ENCODE measurements around the gene MYO1D. TPM values are rescaled to one million over a fixed set of nuclear protein-coding genes. Genes with fewer than 3 reads are reported as not detected.

Gene MYO1D
- total RNA-seq, 2 donors from 2014 or later = 42.9 to 43.7 TPM

GRCh38 chr17:32493976-32494513 lies 382.9 kb downstream of the MYO1D start:
- H3K4me3 Mint-ChIP-seq = no peak overlapping the region
- no peak for TF ChIP-seq CTCF (conservative IDR thresholded peaks at IDR 0.05)
- Histone ChIP-seq H3K36me3 (ENCODE audit: control insufficient read depth, insufficient read depth, low read length) (peaks cover 11% of the 10 kb centered on the region), H3K27ac (ENCODE audit: low read depth, low read length) (no peak overlapping the region), H3K4me3 (ENCODE audit: low read length) (no peak overlapping the region), H3K9me3 (ENCODE audit: control insufficient read depth, low read length) (no peaks in the 10 kb centered on the region), H3K27me3 (ENCODE audit: control insufficient read depth, insufficient read depth, low read length, poor library complexity, severe bottlenecking) (no peaks in the 10 kb centered on the region), H3K4me1 (ENCODE audit: control insufficient read depth, insufficient read depth, low read length) (peaks cover 3% of the 10 kb centered on the region), H3K9ac (ENCODE audit: extremely low read depth, low read length, poor library complexity, severe bottlenecking) (no peak overlapping the region)
- 89 to 94% methylated on average over 3 to 11 of the region's 11 CpGs for WGBS, 2 experiments (ENCODE audit: insufficient coverage in 1 of 2, insufficient read length in 1 of 2)
- peaks cover 30% of the 10 kb centered on the region for H3K4me1 Mint-ChIP-seq
- DNase-seq = no peak
- no peaks in the 10 kb centered on the region for H3K27me3 Mint-ChIP-seq (ENCODE audit: insufficient read depth)
- H3K27ac Mint-ChIP-seq = no peak overlapping the region
- peaks cover 9% of the 10 kb centered on the region for H3K36me3 Mint-ChIP-seq (ENCODE audit: low read depth)
- H3K9me3 Mint-ChIP-seq = no peaks in the 10 kb centered on the region

- no peak overlapping the region for H3K9ac ChIP-seq (ENCODE audit: extremely low read depth, low read length, poor library complexity, severe bottlenecking)
- H3K4me1 ChIP-seq (ENCODE audit: control insufficient read depth, insufficient read depth, low read length) = peaks cover 7% of the 10 kb centered on the region
- H3K27ac ChIP-seq (ENCODE audit: low read depth, low read length) = no peak overlapping the region
- H3K27me3 Mint-ChIP-seq (ENCODE audit: insufficient read depth) = no peaks in the 10 kb centered on the region
- no peak overlapping the region for H3K4me3 ChIP-seq (ENCODE audit: low read length)
- no peaks in the 10 kb centered on the region for H3K27me3 ChIP-seq (ENCODE audit: control insufficient read depth, insufficient read depth, low read length, poor library complexity, severe bottlenecking)
- 91 to 100% methylated on average over 8 to 15 of the region's 15 CpGs for WGBS, 2 experiments (ENCODE audit: insufficient coverage in 1 of 2, insufficient read length in 1 of 2)
- no peak overlapping the region for H3K27ac Mint-ChIP-seq
- no peaks in the 10 kb centered on the region for H3K9me3 Mint-ChIP-seq
- TF ChIP-seq CTCF (conservative IDR thresholded peaks at IDR 0.05) = no peak
- H3K36me3 Mint-ChIP-seq (ENCODE audit: low read depth) = peaks cover 13% of the 10 kb centered on the region
- H3K4me1 Mint-ChIP-seq = peaks cover 35% of the 10 kb centered on the region
- H3K9me3 ChIP-seq (ENCODE audit: control insufficient read depth, low read length) = no peaks in the 10 kb centered on the region
- no peak overlapping the region for H3K4me3 Mint-ChIP-seq
- DNase-seq = no peak
- peaks cover 16% of the 10 kb centered on the region for H3K36me3 ChIP-seq (ENCODE audit: control insufficient read depth, insufficient read depth, low read length)
Measured at GRCh38 chr17:32493571-32493970, 383.4 kb downstream of the MYO1D start.

- Mint-ChIP-seq H3K4me3 (no peak overlapping the region), H3K36me3 (ENCODE audit: low read depth) (peaks cover 17% of the 10 kb centered on the region), H3K27ac (no peak overlapping the region), H3K9me3 (no peaks in the 10 kb centered on the region), H3K27me3 (ENCODE audit: insufficient read depth) (no peaks in the 10 kb centered on the region), H3K4me1 (peaks cover 34% of the 10 kb centered on the region)
- no peak overlapping the region for H3K9ac ChIP-seq (ENCODE audit: extremely low read depth, low read length, poor library complexity, severe bottlenecking)
- peaks cover 18% of the 10 kb centered on the region for H3K36me3 ChIP-seq (ENCODE audit: control insufficient read depth, insufficient read depth, low read length)
- H3K4me1 ChIP-seq (ENCODE audit: control insufficient read depth, insufficient read depth, low read length) = peaks cover 10% of the 10 kb centered on the region
- H3K27ac ChIP-seq (ENCODE audit: low read depth, low read length) = no peak overlapping the region
- no peaks in the 10 kb centered on the region for H3K9me3 ChIP-seq (ENCODE audit: control insufficient read depth, low read length)
- no peaks in the 10 kb centered on the region for H3K27me3 ChIP-seq (ENCODE audit: control insufficient read depth, insufficient read depth, low read length, poor library complexity, severe bottlenecking)
- TF ChIP-seq CTCF (conservative IDR thresholded peaks at IDR 0.05) = no peak
- H3K4me3 ChIP-seq (ENCODE audit: low read length) = no peak overlapping the region
- no peak for DNase-seq
- WGBS, 2 experiments (ENCODE audit: insufficient coverage in 1 of 2, insufficient read length in 1 of 2) = 83 to 93% methylated on average over 6 to 7 of the region's 7 CpGs
Measured at GRCh38 chr17:32492648-32493289, 384.2 kb downstream of the MYO1D start.
